Prostate gland (tissue), 2 donors: ENCODE measurements around the gene EVA1A. TPM values are rescaled to one million over a fixed set of nuclear protein-coding genes. Genes with fewer than 3 reads are reported as not detected.
"Not testable (repeated sequence)": the region's sequence is repeated elsewhere in the genome, so short reads cannot be mapped to it uniquely, and the experiment has no call there.

ENCODE experiments used
- DNase-seq: peaks from one replicate; pipeline ENCODE4 v3.0.0-alpha.2; 2019; ENCODE audit warnings: low spot score
- H3K27ac ChIP-seq, 2 donors: fragments of 200-600 bp; sonication (generic); 2 replicates each; pipeline ENCODE4 v1.5.1; 2017 to 2019
- H3K27me3 ChIP-seq: fragments of 200-600 bp; sonication (generic); replicated peaks from 2 replicates; pipeline ENCODE4 v1.5.1; 2019; ENCODE audit not compliant: insufficient read depth
- H3K36me3 ChIP-seq, 2 donors: fragments of 200-600 bp; sonication (generic); 1 replicate in 1 of 2; 2 replicates in 1 of 2; pipeline versions ENCODE4 v1.5.1 to v1.8.1; 2017 to 2019
- H3K4me1 ChIP-seq: fragments of 200-600 bp; sonication (generic); replicated peaks from 2 replicates; pipeline ENCODE4 v1.5.1; 2019
- H3K4me3 ChIP-seq, 2 donors: fragments of 200-600 bp; sonication (generic); 2 replicates each; pipeline ENCODE4 v1.5.1; 2017 to 2019
- H3K9me3 ChIP-seq: fragments of 200-600 bp; sonication (generic); 2 replicates; pipeline ENCODE4 v1.5.1; 2017
- CTCF ChIP-seq, 4 experiments: fragments of 200-600 bp in 2 of 4; fragments of 450-650 bp in 2 of 4; sonication (generic) in 2 of 4; IDR thresholded peaks; 1 replicate in 3 of 4; 2 replicates in 1 of 4; pipeline ENCODE4 v1.5.1; 2016 to 2019; ENCODE audit warnings: antibody characterized with exemption in 4 of 4, mild to moderate bottlenecking in 2 of 4, moderate library complexity in 2 of 4
- POLR2A ChIP-seq: fragments of 450-650 bp; IDR thresholded peaks from one replicate; pipeline ENCODE4 v1.6.1; 2016; ENCODE audit warnings: antibody characterized with exemption, mild to moderate bottlenecking
- POLR2AphosphoS5 ChIP-seq: sonication (generic); formaldehyde crosslinking; IDR thresholded peaks from one replicate; pipeline ENCODE4 v1.6.1; 2017; ENCODE audit warnings: antibody characterized with exemption
- WGBS: methylation state at CpG from one replicate; pipeline ENCODE4 v1.1.5; 2018; 5-methylcytosine and 5-hydroxymethylcytosine counted together
- intact Hi-C: fragments of 100-400 bp; cut with DNase I; formaldehyde crosslinking; loops from one replicate; pipeline ENCODE4 v1.14.2; 2022
- total RNA-seq, 2 donors: library from RNA; depleted of rRNA; stranded (reverse); fragments of >200 nt; gene quantifications; one replicate each; pipeline ENCODE4 v1.1.0, GENCODE V29; 2016

The EVA1A gene
- total RNA-seq, 2 donors from 2014 or later = 9.7 to 16.9 TPM

- intact Hi-C loops = no loop called here
- DNase-seq = no peak
- 61% methylated on average over 4 of the region's 4 CpGs for WGBS
Observed at GRCh38 chr2:75491129-75491753, 69.5 kb downstream of the EVA1A start.

GRCh38 chr2:75489721-75490120 is 71.0 kb downstream of the EVA1A start:
- DNase-seq = no peak
- intact Hi-C loops = no loop called here
- H3K27ac ChIP-seq = no peak overlapping the region
- no peaks in the 10 kb centered on the region for H3K27me3 ChIP-seq
- no peak for TF ChIP-seq CTCF (IDR thresholded peaks at IDR 0.05)
- no peak for TF ChIP-seq POLR2AphosphoS5
- TF ChIP-seq POLR2A = no peak
- no peaks in the 10 kb centered on the region for H3K36me3 ChIP-seq
- H3K9me3 ChIP-seq = no peaks in the 10 kb centered on the region
- 90% methylated on average over 2 of the region's 2 CpGs for WGBS
- no peak overlapping the region for H3K4me3 ChIP-seq
- H3K4me1 ChIP-seq = no peaks in the 10 kb centered on the region

More at GRCh38 chr2:75491129-75491753, 69.5 kb downstream of the EVA1A start:
- no peaks in the 10 kb centered on the region for H3K27me3 ChIP-seq
- no peaks in the 10 kb centered on the region for H3K4me1 ChIP-seq
- no peaks in the 10 kb centered on the region for H3K36me3 ChIP-seq
- H3K27ac ChIP-seq = no peak overlapping the region
- TF ChIP-seq POLR2A (no peak), POLR2AphosphoS5 (no peak), CTCF (IDR thresholded peaks at IDR 0.05) (no peak)
- H3K4me3 ChIP-seq = no peak overlapping the region
- H3K9me3 ChIP-seq = no peaks in the 10 kb centered on the region

GRCh38 chr2:75488157-75488556 is 72.6 kb downstream of the EVA1A start:
- Histone ChIP-seq H3K4me1 (no peaks in the 10 kb centered on the region), H3K27ac (no peak overlapping the region), H3K27me3 (no peaks in the 10 kb centered on the region), H3K9me3 (no peaks in the 10 kb centered on the region), H3K4me3 (no peak overlapping the region), H3K36me3 (no peaks in the 10 kb centered on the region)
- TF ChIP-seq CTCF (IDR thresholded peaks at IDR 0.05) (no peak), POLR2AphosphoS5 (no peak), POLR2A (no peak)
- intact Hi-C loops = no loop called here
- no peak for DNase-seq
- 90% methylated on average over 1 of the region's 1 CpG for WGBS

- H3K4me1 ChIP-seq, H3K27me3 ChIP-seq, H3K9me3 ChIP-seq, DNase-seq, H3K36me3 ChIP-seq, H3K4me3 ChIP-seq, intact Hi-C loops, H3K27ac ChIP-seq: not testable (repeated sequence)
- 99% methylated on average over 2 of the region's 2 CpGs for WGBS
Observed at GRCh38 chr2:75486735-75487134, 74.0 kb downstream of the EVA1A start.

GRCh38 chr2:75484840-75485239 is 75.9 kb downstream of the EVA1A start:
- no peaks in the 10 kb centered on the region for H3K4me1 ChIP-seq
- intact Hi-C loops = no loop called here
- no peaks in the 10 kb centered on the region for H3K9me3 ChIP-seq
- no peak for DNase-seq
- H3K27ac ChIP-seq = no peak overlapping the region
- H3K27me3 ChIP-seq = no peaks in the 10 kb centered on the region
- no peak overlapping the region for H3K4me3 ChIP-seq
- H3K36me3 ChIP-seq = no peaks in the 10 kb centered on the region
- WGBS = 97% methylated on average over 1 of the region's 1 CpG
- TF ChIP-seq POLR2A (no peak), CTCF (IDR thresholded peaks at IDR 0.05) (no peak), POLR2AphosphoS5 (no peak)
